Measurements from ENCODE around the gene CMC2.

CMC2 gene

GRCh38 chr16:81001330-81001729, 5.4 kb downstream of the CMC2 start:
- DNase-seq = no peak

- DNase-seq = no peak
Observed at GRCh38 chr16:81000873-81001272, 5.8 kb downstream of the CMC2 start.

- DNase-seq = no peak
Observed at GRCh38 chr16:80997964-80998620, 8.6 kb downstream of the CMC2 start.

- no peak for DNase-seq
Observed at GRCh38 chr16:80997139-80997798, 9.4 kb downstream of the CMC2 start.

- no peak for DNase-seq
Observed at GRCh38 chr16:80996688-80997138, 10.0 kb downstream of the CMC2 start.

- no peak for DNase-seq
Observed at GRCh38 chr16:80994451-80994850, 12.2 kb downstream of the CMC2 start.

GRCh38 chr16:80993834-80994233, 12.9 kb downstream of the CMC2 start:
- no peak for DNase-seq

GRCh38 chr16:80993307-80993706, 13.4 kb downstream of the CMC2 start:
- DNase-seq = peak; percentile 7 to 25

- DNase-seq = no peak
Observed at GRCh38 chr16:80992676-80993293, 13.9 kb downstream of the CMC2 start.

- no peak for DNase-seq
Observed at GRCh38 chr16:80991792-80992430, 14.8 kb downstream of the CMC2 start.

- DNase-seq = no peak
Observed at GRCh38 chr16:80990978-80991377, 15.7 kb downstream of the CMC2 start.

- no peak for DNase-seq
Observed at GRCh38 chr16:80990577-80990976, 16.1 kb downstream of the CMC2 start.

- DNase-seq = no peak
Observed at GRCh38 chr16:80989801-80990200, 16.9 kb downstream of the CMC2 start.

- no peak for DNase-seq
Observed at GRCh38 chr16:80988756-80989155, 17.9 kb downstream of the CMC2 start.

- DNase-seq = no peak
Observed at GRCh38 chr16:80986557-80986956, 20.1 kb downstream of the CMC2 start.

GRCh38 chr16:80985611-80986010, 21.1 kb downstream of the CMC2 start:
- no peak for DNase-seq

GRCh38 chr16:80984124-80984892, 22.4 kb downstream of the CMC2 start:
- DNase-seq = no peak

- no peak for DNase-seq
Observed at GRCh38 chr16:80982646-80983045, 24.0 kb downstream of the CMC2 start.

GRCh38 chr16:80981103-80981502, 25.6 kb downstream of the CMC2 start:
- peak in 1 of 2 donors; percentile 17 for DNase-seq

GRCh38 chr16:80976946-80977345, 29.7 kb downstream of the CMC2 start:
- no peak for DNase-seq

- no peak for DNase-seq
Observed at GRCh38 chr16:80974649-80975376, 31.9 kb downstream of the CMC2 start.

GRCh38 chr16:80973991-80974390, 32.7 kb downstream of the CMC2 start:
- DNase-seq = no peak
